OCI-LY1 (cell line): ENCODE results near the gene MPP3.

Experiments used
- CTCF ChIP-seq: fragments of 200-600 bp; sonication (generic), shearing (Covaris generic); IDR thresholded peaks from 2 replicates; pipeline ENCODE4 v1.5.1; 2017; ENCODE audit warnings: mild to moderate bottlenecking, antibody characterized with exemption, low read length, moderate library complexity, mixed read lengths
- EZH2 ChIP-seq: fragments of 200-600 bp; sonication (generic), shearing (Covaris generic); IDR thresholded peaks from 2 replicates; pipeline ENCODE4 v1.8.0; 2017; ENCODE audit warnings: borderline replicate concordance, mixed run types, mild to moderate bottlenecking, antibody characterized with exemption, low read length, moderate library complexity, mixed read lengths

GRCh38 chr17:43855061-43855460, 22.1 kb upstream of the MPP3 start:
- no peak for TF ChIP-seq CTCF
- no peak for TF ChIP-seq EZH2
